Neuronal stem cell (in vitro differentiated cells): Measurements from ENCODE around the gene KRTAP10-6.
A peak's percentile ranks its signal among the peaks of the same experiment; 100 is the strongest.
"Not testable (repeated sequence)": the region's sequence is repeated elsewhere in the genome, so short reads cannot be mapped to it uniquely, and the experiment has no call there.

Experiments
- DNase-seq: peaks from one replicate; pipeline ENCODE4 v3.0.0-alpha.2; 2013; ENCODE audit warnings: low spot score
- H2AFZ ChIP-seq: one replicate; pipeline ENCODE4 v1.6.1; 2013; ENCODE audit warnings: mild to moderate bottlenecking, low read length, inconsistent platforms
- H2AK5ac ChIP-seq: 2 replicates; pipeline ENCODE4 v1.6.1; 2013; ENCODE audit warnings: low read depth, mild to moderate bottlenecking, inconsistent platforms, low read length, moderate library complexity, mixed read lengths
- H2BK120ac ChIP-seq: 2 replicates; pipeline ENCODE4 v1.6.1; 2013; ENCODE audit warnings: low read depth, mild to moderate bottlenecking, inconsistent platforms, low read length, moderate library complexity, mixed read lengths
- H2BK12ac ChIP-seq: one replicate; pipeline ENCODE4 v1.6.1; 2013; ENCODE audit warnings: low read length, inconsistent platforms
- H2BK15ac ChIP-seq: 2 replicates; pipeline ENCODE4 v1.6.1; 2013; ENCODE audit warnings: mild to moderate bottlenecking, low read length, inconsistent platforms, mixed read lengths
- H2BK5ac ChIP-seq: one replicate; pipeline ENCODE4 v1.6.1; 2013; ENCODE audit warnings: inconsistent platforms, mild to moderate bottlenecking, low read length, moderate library complexity
- H3K14ac ChIP-seq: one replicate; pipeline ENCODE4 v1.6.1; 2013; ENCODE audit warnings: low read length, inconsistent platforms
- H3K18ac ChIP-seq: 2 replicates; pipeline ENCODE4 v1.6.1; 2013; ENCODE audit warnings: low read length, inconsistent platforms
- H3K23ac ChIP-seq: 2 replicates; pipeline ENCODE4 v1.6.1; 2013; ENCODE audit warnings: low read depth, mild to moderate bottlenecking, mixed read lengths, low read length, inconsistent platforms; ENCODE audit not compliant: poor library complexity
- H3K27ac ChIP-seq: replicated peaks from 3 replicates; pipeline ENCODE4 v1.5.1; 2013; ENCODE audit warnings: low read length, inconsistent platforms
- H3K27me3 ChIP-seq, 3 experiments: 2 replicates each; pipeline ENCODE4 v1.6.1; 2013; ENCODE audit warnings: low read length in 3 of 3, mild to moderate bottlenecking in 2 of 3, inconsistent platforms in 1 of 3, low read depth in 1 of 3, mixed read lengths in 1 of 3, moderate library complexity in 1 of 3; ENCODE audit not compliant: control insufficient read depth in 3 of 3, insufficient read depth in 3 of 3
- H3K36me3 ChIP-seq, 2 donors: replicated peaks in 1 of 2; 2 replicates each; pipeline ENCODE4 v1.6.1; 2013; ENCODE audit warnings: low read length in 2 of 2; ENCODE audit not compliant: control insufficient read depth in 2 of 2, insufficient read depth in 2 of 2
- H3K4ac ChIP-seq: 2 replicates; pipeline ENCODE4 v1.6.1; 2013; ENCODE audit warnings: inconsistent platforms, mild to moderate bottlenecking, low read length, moderate library complexity
- H3K4me1 ChIP-seq, 2 donors: 1 replicate in 1 of 2; 2 replicates in 1 of 2; pipeline ENCODE4 v1.6.1; 2013; ENCODE audit warnings: low read length in 2 of 2, low read depth in 1 of 2; ENCODE audit not compliant: control insufficient read depth in 2 of 2, insufficient read depth in 1 of 2
- H3K4me2 ChIP-seq: one replicate; pipeline ENCODE4 v1.6.1; 2013; ENCODE audit warnings: mild to moderate bottlenecking, low read length, inconsistent platforms; ENCODE audit not compliant: insufficient read depth, poor library complexity, severe bottlenecking
- H3K4me3 ChIP-seq, 2 donors: 2 replicates each; pipeline ENCODE4 v1.5.1; 2013; ENCODE audit warnings: low read length in 2 of 2, mild to moderate bottlenecking in 2 of 2, inconsistent platforms in 1 of 2, moderate library complexity in 1 of 2
- H3K79me1 ChIP-seq: one replicate; pipeline ENCODE4 v1.6.1; 2013; ENCODE audit warnings: low read depth, mild to moderate bottlenecking, inconsistent platforms, low read length, moderate library complexity
- H3K9ac ChIP-seq: one replicate; pipeline ENCODE4 v1.6.1; 2013; ENCODE audit warnings: mild to moderate bottlenecking, low read depth, low read length, inconsistent platforms; ENCODE audit not compliant: poor library complexity
- H3K9me3 ChIP-seq, 2 donors: replicated peaks in 1 of 2; 2 replicates each; pipeline versions ENCODE3 to v1.6.1; 2013; ENCODE audit warnings: low read length in 2 of 2, mild to moderate bottlenecking in 2 of 2, inconsistent platforms in 1 of 2, low read depth in 1 of 2, mixed read lengths in 1 of 2, moderate library complexity in 1 of 2; ENCODE audit not compliant: control insufficient read depth in 2 of 2, insufficient read depth in 1 of 2
- H4K8ac ChIP-seq: one replicate; pipeline ENCODE4 v1.6.1; 2013; ENCODE audit warnings: low read depth, mild to moderate bottlenecking, inconsistent platforms, low read length, moderate library complexity
- H4K91ac ChIP-seq: one replicate; pipeline ENCODE4 v1.6.1; 2013; ENCODE audit warnings: low read length, low read depth, mild to moderate bottlenecking, inconsistent platforms; ENCODE audit not compliant: poor library complexity
- WGBS, 2 donors: extraction: QIAGEN DNeasy Blood & Tissue Kit; methylation state at CpG; one replicate each; pipeline ENCODE4 v1.1.7; 2013; ENCODE audit warnings: missing lambda C conversion rate in 2 of 2, mixed read lengths in 1 of 2; ENCODE audit not compliant: insufficient read length in 2 of 2, insufficient replicate concordance in 1 of 2; ENCODE audit errors: extremely low coverage in 2 of 2; 5-methylcytosine and 5-hydroxymethylcytosine counted together

Gene KRTAP10-6

GRCh38 chr21:44602463-44602850, 10.2 kb upstream of the KRTAP10-6 start:
- Histone ChIP-seq H3K27me3 (peaks cover 0 to 4% (median 0%) of the 10 kb centered on the region in 3 experiments), H2AFZ (peak overlapping the region; percentile 26), H3K4me1 (peaks cover 1% of the 10 kb centered on the region in 2 donors), H2AK5ac (peak overlapping the region; percentile 78), H3K9ac (no peak overlapping the region), H2BK120ac (no peak overlapping the region), H3K4me3 (no peak overlapping the region), H3K79me1 (no peaks in the 10 kb centered on the region), H3K9me3 (peaks cover 4 to 5% of the 10 kb centered on the region in 2 donors), H3K27ac (no peak overlapping the region), H3K4ac (no peak overlapping the region), H4K8ac (no peak overlapping the region), H3K4me2 (no peak overlapping the region), H4K91ac (no peak overlapping the region), H3K23ac (peak overlapping the region; percentile 10), H3K14ac (no peak overlapping the region), H3K18ac (peak overlapping the region; percentile 65), H2BK12ac (no peak overlapping the region), H2BK15ac (no peak overlapping the region), H2BK5ac (no peak overlapping the region), H3K36me3 (no peaks in the 10 kb centered on the region)
- WGBS, 2 donors: no CpG with 5 or more reads among the region's 21 CpGs
- DNase-seq: no peak

GRCh38 chr21:44601596-44602462, 9.5 kb upstream of the KRTAP10-6 start:
- H3K9me3 ChIP-seq: peaks cover 4 to 5% of the 10 kb centered on the region in 2 donors
- peak overlapping the region; percentile 26 for H2AFZ ChIP-seq
- H3K4ac ChIP-seq: peak overlapping the region; percentile 42
- peaks cover 0 to 4% (median 0%) of the 10 kb centered on the region in 3 experiments for H3K27me3 ChIP-seq
- H3K4me1 ChIP-seq: peaks cover 1% of the 10 kb centered on the region in 2 donors
- H2BK15ac ChIP-seq: peak overlapping the region; percentile 96
- H3K4me3 ChIP-seq: no peak overlapping the region
- peak overlapping the region; percentile 32 for H3K9ac ChIP-seq
- H3K4me2 ChIP-seq: no peak overlapping the region
- no peak overlapping the region for H2BK5ac ChIP-seq
- peak overlapping the region; percentile 53 for H4K91ac ChIP-seq
- no peak for DNase-seq
- H3K27ac ChIP-seq: no peak overlapping the region
- peak overlapping the region; percentile 27 for H3K23ac ChIP-seq
- no CpG with 5 or more reads among the region's 23 CpGs for WGBS, 2 donors
- peak overlapping the region; percentile 84 for H3K18ac ChIP-seq
- H4K8ac ChIP-seq: no peak overlapping the region
- H2BK120ac ChIP-seq: no peak overlapping the region
- peak overlapping the region; percentile 97 for H3K14ac ChIP-seq
- peak overlapping the region; percentile 98 for H2BK12ac ChIP-seq
- H2AK5ac ChIP-seq: peak overlapping the region; percentile 78
- H3K79me1 ChIP-seq: no peaks in the 10 kb centered on the region
- H3K36me3 ChIP-seq: no peaks in the 10 kb centered on the region

- Histone ChIP-seq H3K9ac (peak overlapping the region; percentile 63), H2BK12ac (peak overlapping the region; percentile 97), H2AK5ac (peak overlapping the region; percentile 12), H3K14ac (peak overlapping the region; percentile 97), H2BK15ac (peak overlapping the region; percentile 64), H3K23ac (peak overlapping the region; percentile 68), H3K18ac (peak overlapping the region; percentile 76), H3K4me3 (peak overlapping the region in 1 of 2 donors; percentile 22), H4K91ac (peak overlapping the region; percentile 53)
- not testable (repeated sequence) for H3K4me1 ChIP-seq, H2BK5ac ChIP-seq, DNase-seq, H3K27ac ChIP-seq, H3K27me3 ChIP-seq, H4K8ac ChIP-seq, H3K4ac ChIP-seq, H3K9me3 ChIP-seq, H3K79me1 ChIP-seq, H2BK120ac ChIP-seq, H3K36me3 ChIP-seq, H2AFZ ChIP-seq, H3K4me2 ChIP-seq
- WGBS, 2 donors: no CpG with 5 or more reads among the region's 10 CpGs
These were observed 8.8 kb upstream of the KRTAP10-6 start for GRCh38 chr21:44601091-44601490.
